Subcutaneous adipose tissue (tissue), 4 donors: ENCODE measurements around the gene TYRO3. TPM values are rescaled to one million over a fixed set of nuclear protein-coding genes. Genes with fewer than 3 reads are reported as not detected.

Experiments
- CTCF ChIP-seq: fragments of 450-650 bp; IDR thresholded peaks from one replicate; pipeline ENCODE4 v1.5.1; 2016; ENCODE audit warnings: low read depth, mild to moderate bottlenecking, control low read depth, antibody characterized with exemption, moderate library complexity
- total RNA-seq, 4 donors: library from RNA; depleted of rRNA; stranded (reverse); fragments of >200 nt; gene quantifications; one replicate each; pipeline ENCODE4 v1.1.0, GENCODE V29; 2016

The TYRO3 gene
- total RNA-seq, 4 donors from 2014 or later = 29.5 to 72.2 (median 35.8) TPM

- TF ChIP-seq CTCF = no peak
These were observed 8.2 kb downstream of the TYRO3 start for GRCh38 chr15:41567261-41567660.

GRCh38 chr15:41567862-41568261 lies 8.8 kb downstream of the TYRO3 start:
- no peak for TF ChIP-seq CTCF

GRCh38 chr15:41568350-41569017 lies 9.5 kb downstream of the TYRO3 start:
- no peak for TF ChIP-seq CTCF

DNA sequence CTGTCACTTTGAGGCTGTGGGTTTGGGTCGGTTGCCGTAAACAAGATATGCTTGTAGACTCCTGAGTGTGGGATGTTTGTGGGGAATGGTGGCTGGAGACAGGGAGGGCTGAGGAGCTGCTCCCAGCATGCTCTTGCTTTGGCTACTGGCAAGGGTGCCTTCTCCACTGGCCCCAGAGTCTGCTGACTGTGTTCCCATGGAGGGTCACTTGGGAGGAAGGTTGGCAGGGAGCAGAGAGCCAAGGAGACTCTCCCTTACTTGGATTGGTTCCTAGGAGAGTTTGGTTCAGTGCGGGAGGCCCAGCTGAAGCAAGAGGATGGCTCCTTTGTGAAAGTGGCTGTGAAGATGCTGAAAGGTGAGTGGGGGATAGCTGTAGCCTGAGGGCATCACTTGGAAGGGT lies 11.8 kb downstream of the TYRO3 start:
- TF ChIP-seq CTCF = no peak

GRCh38 chr15:41571948-41572347 lies 12.9 kb downstream of the TYRO3 start:
- no peak for TF ChIP-seq CTCF

DNA sequence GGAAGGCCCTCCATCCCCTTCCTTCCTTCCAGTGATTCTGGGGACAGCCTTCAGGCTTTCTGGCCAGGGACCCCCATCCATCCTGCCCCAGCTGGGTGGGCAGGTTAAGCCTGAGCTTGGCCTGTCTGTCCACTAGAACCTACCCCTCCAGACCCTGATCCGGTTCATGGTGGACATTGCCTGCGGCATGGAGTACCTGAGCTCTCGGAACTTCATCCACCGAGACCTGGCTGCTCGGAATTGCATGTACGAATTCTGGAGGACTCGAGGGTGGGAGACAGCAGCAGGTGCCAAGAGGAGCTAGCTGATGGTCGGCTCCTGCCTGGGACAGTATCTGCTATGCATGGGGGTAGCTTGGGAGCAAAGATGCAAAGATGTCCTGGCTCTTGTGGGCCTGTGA lies 13.9 kb downstream of the TYRO3 start:
- no peak for TF ChIP-seq CTCF

DNA sequence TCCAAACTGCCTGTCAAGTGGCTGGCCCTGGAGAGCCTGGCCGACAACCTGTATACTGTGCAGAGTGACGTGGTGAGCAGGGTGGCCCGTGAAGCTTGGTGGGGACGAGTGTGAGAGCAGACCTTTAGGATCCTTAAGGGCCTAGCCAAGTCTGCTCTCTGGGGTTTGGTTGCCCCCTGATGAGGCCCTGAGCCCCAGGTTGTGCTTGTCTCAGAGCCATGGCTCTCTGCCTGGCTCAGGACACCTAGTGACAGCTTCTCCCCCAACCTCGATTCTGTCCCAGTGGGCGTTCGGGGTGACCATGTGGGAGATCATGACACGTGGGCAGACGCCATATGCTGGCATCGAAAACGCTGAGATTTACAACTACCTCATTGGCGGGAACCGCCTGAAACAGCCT lies 14.4 kb downstream of the TYRO3 start:
- TF ChIP-seq CTCF = no peak
